CD4-positive, CD25-positive, alpha-beta regulatory T cell (primary cell): ENCODE measurements around the gene ASIC4. TPM values are rescaled to one million over a fixed set of nuclear protein-coding genes. Genes with fewer than 3 reads are reported as not detected.

Experiments used
- ATAC-seq, 2 donors: fragments of 150-1000 bp; cut with Tn5 transposase; one replicate each; pipeline ENCODE4 v1.10.0; 2021; ENCODE audit warnings: low read depth in 2 of 2, moderate number of reproducible peaks in 2 of 2, moderate library complexity in 1 of 2
- DNase-seq, 3 donors: peaks; one replicate each; pipeline versions ENCODE4 v3.0.0 to v3.0.0-alpha.2; 2012 to 2022; ENCODE audit warnings: mixed read lengths in 1 of 3
- H3K27ac ChIP-seq: one replicate; pipeline ENCODE4 v1.7.0; 2013; ENCODE audit warnings: mild to moderate bottlenecking, low read length; ENCODE audit not compliant: insufficient read depth, poor library complexity, severe bottlenecking
- H3K27me3 ChIP-seq: one replicate; pipeline ENCODE4 v1.7.0; 2013; ENCODE audit warnings: low read length; ENCODE audit not compliant: control insufficient read depth, insufficient read depth
- H3K36me3 ChIP-seq: one replicate; pipeline ENCODE4 v1.7.0; 2013; ENCODE audit warnings: mild to moderate bottlenecking, low read length, moderate library complexity; ENCODE audit not compliant: control insufficient read depth, insufficient read depth
- H3K4me1 ChIP-seq: 2 replicates; pipeline ENCODE4 v1.7.0; 2013; ENCODE audit warnings: mild to moderate bottlenecking, low read length; ENCODE audit not compliant: insufficient read depth, control insufficient read depth, poor library complexity, severe bottlenecking
- H3K4me3 ChIP-seq: one replicate; pipeline ENCODE4 v1.7.0; 2013; ENCODE audit warnings: low read depth, mild to moderate bottlenecking, low read length, moderate library complexity
- H3K9me3 ChIP-seq, 2 experiments: 1 replicate in 1 of 2; 2 replicates in 1 of 2; pipeline ENCODE4 v1.7.0; 2013; ENCODE audit warnings: low read length in 2 of 2, mild to moderate bottlenecking in 1 of 2, moderate library complexity in 1 of 2; ENCODE audit not compliant: control insufficient read depth in 2 of 2
- H3K27ac Mint-ChIP-seq, 3 donors: one replicate each; pipeline ENCODE4 v1.8.0; 2020 to 2022; ENCODE audit warnings: mild to moderate bottlenecking in 3 of 3, mixed read lengths in 3 of 3, moderate library complexity in 2 of 3
- H3K27me3 Mint-ChIP-seq: one replicate; pipeline ENCODE4 v1.8.0; 2022; ENCODE audit warnings: mild to moderate bottlenecking, mixed read lengths
- H3K36me3 Mint-ChIP-seq: one replicate; pipeline ENCODE4 v1.8.0; 2020; ENCODE audit warnings: mixed read lengths
- H3K4me1 Mint-ChIP-seq, 4 donors: one replicate each; pipeline ENCODE4 v1.8.0; 2020 to 2022; ENCODE audit warnings: mixed read lengths in 4 of 4, mild to moderate bottlenecking in 1 of 4
- H3K4me3 Mint-ChIP-seq, 4 donors: one replicate each; pipeline ENCODE4 v1.8.0; 2020 to 2022; ENCODE audit warnings: mild to moderate bottlenecking in 4 of 4, mixed read lengths in 4 of 4, moderate library complexity in 3 of 4
- H3K9me3 Mint-ChIP-seq, 7 donors: one replicate each; pipeline ENCODE4 v1.8.0; 2020 to 2022; ENCODE audit warnings: mixed read lengths in 7 of 7, mild to moderate bottlenecking in 3 of 7, moderate library complexity in 2 of 7
- polyA plus RNA-seq, 4 donors: library from polyadenylated mRNA; unstranded; fragments of 300-500 nt; fragmentation: Illumina TruSeq; gene quantifications; one replicate each; pipeline ENCODE4 v1.2.3, GENCODE V29; 2021
- total RNA-seq: library from RNA; stranded (reverse); gene quantifications from one replicate; pipeline ENCODE4 v1.2.3, GENCODE V29; 2022

ASIC4 gene
- total and polyA plus RNA-seq, 5 donors from 2014 or later, result 0.12 TPM; not detected in 4

DNA sequence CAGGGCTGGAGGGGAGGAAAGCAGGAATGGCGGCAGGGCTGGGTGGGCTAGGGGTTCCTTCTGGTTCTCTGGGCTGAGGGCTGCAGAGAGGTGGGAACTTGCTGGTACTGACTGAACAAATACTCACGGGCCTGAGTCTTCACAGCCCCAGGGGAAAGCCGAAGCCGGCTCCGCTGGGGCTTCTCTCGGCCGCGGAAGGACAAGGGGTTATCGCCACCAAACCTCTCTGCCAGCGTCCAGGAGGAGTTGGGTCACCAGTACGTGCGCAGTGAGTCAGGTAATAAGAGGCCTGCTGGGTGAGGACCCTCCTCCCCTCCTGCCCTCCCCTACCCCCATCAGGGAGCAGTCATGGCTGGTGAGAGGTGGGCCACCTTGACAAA, 29.1 kb upstream of the ASIC4 start:
- H3K27ac Mint-ChIP-seq, result no peak overlapping the region
- no peak for DNase-seq
- H3K4me3 Mint-ChIP-seq, result peak overlapping the region in 3 of 4 donors; percentile 15 to 56 (median 38)
- H3K36me3 Mint-ChIP-seq, result no peaks in the 10 kb centered on the region
- peaks cover 59% of the 10 kb centered on the region for H3K27me3 Mint-ChIP-seq
- ATAC-seq, result no peak
- H3K4me1 ChIP-seq, result peaks cover 15% of the 10 kb centered on the region
- no peak overlapping the region for H3K27ac ChIP-seq
- H3K36me3 ChIP-seq, result no peaks in the 10 kb centered on the region
- no peaks in the 10 kb centered on the region for H3K9me3 Mint-ChIP-seq
- H3K27me3 ChIP-seq, result peaks cover 4% of the 10 kb centered on the region
- H3K4me3 ChIP-seq, result no peak overlapping the region
- peaks cover 0 to 8% (median 3%) of the 10 kb centered on the region in 4 donors for H3K4me1 Mint-ChIP-seq
- H3K9me3 ChIP-seq, result no peaks in the 10 kb centered on the region

DNA sequence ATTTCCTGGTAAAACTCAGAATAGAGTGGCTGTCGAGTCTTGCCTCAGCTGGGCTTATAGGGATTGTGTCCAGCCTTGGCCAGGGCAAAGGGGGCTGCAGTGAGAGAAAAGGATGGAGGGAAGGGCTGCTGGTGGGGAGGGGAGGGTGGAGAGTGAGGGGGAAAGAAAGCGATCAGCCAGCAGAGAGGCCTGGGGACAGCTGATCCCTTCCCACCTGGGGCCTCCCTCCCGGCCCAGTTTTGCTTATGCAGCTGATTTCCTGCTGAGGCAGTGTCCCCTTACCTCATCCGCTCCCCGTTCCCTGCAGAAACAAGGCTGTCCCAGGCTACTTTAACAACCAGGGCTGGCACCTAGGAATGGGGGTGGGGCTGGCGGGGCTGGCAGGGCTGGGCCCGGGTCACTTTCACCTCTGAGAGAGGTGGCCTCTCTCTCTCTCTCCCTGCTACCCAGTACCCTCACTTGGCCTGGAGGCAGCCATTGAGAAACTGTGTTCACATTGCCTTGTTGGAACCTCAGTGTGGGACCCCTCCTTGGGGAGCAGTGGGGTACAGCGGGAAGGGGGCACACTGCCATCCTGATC, 27.8 kb upstream of the ASIC4 start:
- H3K4me1 Mint-ChIP-seq, result peaks cover 0 to 8% (median 3%) of the 10 kb centered on the region in 4 donors
- no peak overlapping the region for H3K27ac ChIP-seq
- H3K27me3 Mint-ChIP-seq, result peaks cover 56% of the 10 kb centered on the region
- DNase-seq (no peak), ATAC-seq (no peak)
- no peaks in the 10 kb centered on the region for H3K9me3 Mint-ChIP-seq
- H3K36me3 Mint-ChIP-seq, result no peaks in the 10 kb centered on the region
- H3K4me3 Mint-ChIP-seq, result no peak overlapping the region
- no peak overlapping the region for H3K27ac Mint-ChIP-seq
- peaks cover 15% of the 10 kb centered on the region for H3K4me1 ChIP-seq
- H3K36me3 ChIP-seq, result no peaks in the 10 kb centered on the region
- no peaks in the 10 kb centered on the region for H3K9me3 ChIP-seq
- no peak overlapping the region for H3K4me3 ChIP-seq
- peaks cover 4% of the 10 kb centered on the region for H3K27me3 ChIP-seq

DNA sequence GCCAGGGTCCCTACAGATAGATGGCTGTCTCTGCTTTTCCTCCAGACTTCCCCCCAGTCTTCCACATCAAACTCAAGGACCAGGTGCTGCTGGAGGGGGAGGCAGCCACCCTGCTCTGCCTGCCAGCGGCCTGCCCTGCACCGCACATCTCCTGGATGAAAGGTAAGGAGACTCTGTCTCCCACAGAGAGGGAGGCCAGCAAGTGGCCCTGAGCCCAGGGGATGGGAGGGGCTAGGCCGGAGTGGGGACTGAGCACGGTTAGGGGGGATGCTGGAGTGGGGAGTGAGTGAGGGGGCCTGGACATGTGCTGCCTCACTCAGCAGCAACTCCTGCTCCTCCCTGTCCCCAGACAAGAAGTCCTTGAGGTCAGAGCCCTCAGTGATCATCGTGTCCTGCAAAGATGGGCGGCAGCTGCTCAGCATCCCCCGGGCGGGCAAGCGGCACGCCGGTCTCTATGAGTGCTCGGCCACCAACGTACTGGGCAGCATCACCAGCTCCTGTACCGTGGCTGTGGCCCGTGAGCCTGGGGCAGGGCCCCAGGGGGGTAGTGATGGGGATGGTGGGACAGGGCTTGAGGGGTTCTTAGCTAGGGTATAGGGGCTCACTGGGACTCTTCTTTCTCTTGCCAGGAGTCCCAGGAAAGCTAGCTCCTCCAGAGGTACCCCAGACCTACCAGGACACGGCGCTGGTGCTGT, 26.0 kb upstream of the ASIC4 start:
- H3K36me3 Mint-ChIP-seq, result no peaks in the 10 kb centered on the region
- H3K27me3 ChIP-seq, result peaks cover 4% of the 10 kb centered on the region
- H3K27ac Mint-ChIP-seq, result no peak overlapping the region
- H3K4me1 ChIP-seq, result peaks cover 15% of the 10 kb centered on the region
- no peak overlapping the region for H3K4me3 Mint-ChIP-seq
- no peak for DNase-seq
- no peak for ATAC-seq
- H3K4me1 Mint-ChIP-seq, result peaks cover 0 to 5% (median 3%) of the 10 kb centered on the region in 4 donors
- H3K9me3 ChIP-seq, result no peaks in the 10 kb centered on the region
- H3K27me3 Mint-ChIP-seq, result peaks cover 48% of the 10 kb centered on the region
- peaks cover 0 to 1% (median 0%) of the 10 kb centered on the region in 7 donors for H3K9me3 Mint-ChIP-seq
- H3K4me3 ChIP-seq, result no peak overlapping the region
- H3K27ac ChIP-seq, result no peak overlapping the region
- no peaks in the 10 kb centered on the region for H3K36me3 ChIP-seq

DNA sequence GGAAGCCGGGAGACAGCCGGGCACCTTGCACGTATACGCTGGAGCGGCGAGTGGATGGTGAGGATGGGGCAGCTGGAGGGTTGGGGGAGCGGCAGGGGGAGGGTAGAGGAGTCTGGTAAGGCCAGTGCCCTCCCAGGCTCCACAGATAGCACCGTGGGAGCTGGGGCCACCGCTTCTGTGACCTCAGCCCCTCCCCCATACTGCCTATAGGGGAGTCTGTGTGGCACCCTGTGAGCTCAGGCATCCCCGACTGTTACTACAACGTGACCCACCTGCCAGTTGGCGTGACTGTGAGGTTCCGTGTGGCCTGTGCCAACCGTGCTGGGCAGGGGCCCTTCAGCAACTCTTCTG, 25.5 kb upstream of the ASIC4 start:
- no peak overlapping the region for H3K4me3 Mint-ChIP-seq
- Histone ChIP-seq H3K27me3 (peaks cover 7% of the 10 kb centered on the region), H3K27ac (no peak overlapping the region)

DNA sequence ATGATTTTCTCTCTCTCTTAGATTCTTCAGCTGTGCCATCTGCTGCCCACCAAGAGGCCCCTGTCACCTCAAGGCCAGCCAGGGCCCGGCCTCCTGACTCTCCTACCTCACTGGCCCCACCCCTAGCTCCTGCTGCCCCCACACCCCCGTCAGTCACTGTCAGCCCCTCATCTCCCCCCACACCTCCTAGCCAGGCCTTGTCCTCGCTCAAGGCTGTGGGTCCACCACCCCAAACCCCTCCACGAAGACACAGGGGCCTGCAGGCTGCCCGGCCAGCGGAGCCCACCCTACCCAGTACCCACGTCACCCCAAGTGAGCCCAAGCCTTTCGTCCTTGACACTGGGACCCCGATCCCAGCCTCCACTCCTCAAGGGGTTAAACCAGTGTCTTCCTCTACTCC, 25.0 kb upstream of the ASIC4 start:
- Histone ChIP-seq H3K27me3 (peaks cover 7% of the 10 kb centered on the region), H3K9me3 (no peaks in the 10 kb centered on the region), H3K4me3 (no peak overlapping the region), H3K27ac (no peak overlapping the region), H3K4me1 (peaks cover 5% of the 10 kb centered on the region), H3K36me3 (no peaks in the 10 kb centered on the region)
- DNase-seq, result no peak
- ATAC-seq, result no peak
- Mint-ChIP-seq H3K9me3 (peaks cover 0 to 1% (median 0%) of the 10 kb centered on the region in 7 donors), H3K4me3 (peak overlapping the region in 1 of 4 donors; percentile 47), H3K27ac (no peak overlapping the region), H3K27me3 (peaks cover 50% of the 10 kb centered on the region), H3K4me1 (peaks cover 0 to 3% (median under 1%) of the 10 kb centered on the region in 4 donors), H3K36me3 (no peaks in the 10 kb centered on the region)

More for the DNA sequence above, 25.5 kb upstream of the ASIC4 start:
- Histone ChIP-seq H3K9me3 (no peaks in the 10 kb centered on the region), H3K4me3 (no peak overlapping the region), H3K36me3 (no peaks in the 10 kb centered on the region), H3K4me1 (peaks cover 10% of the 10 kb centered on the region)
- peaks cover 50% of the 10 kb centered on the region for H3K27me3 Mint-ChIP-seq
- no peak for ATAC-seq
- no peak overlapping the region for H3K27ac Mint-ChIP-seq
- peaks cover 0 to 1% (median 0%) of the 10 kb centered on the region in 7 donors for H3K9me3 Mint-ChIP-seq
- no peak for DNase-seq
- H3K36me3 Mint-ChIP-seq, result no peaks in the 10 kb centered on the region
- H3K4me1 Mint-ChIP-seq, result peaks cover 0 to 5% (median 2%) of the 10 kb centered on the region in 4 donors

DNA sequence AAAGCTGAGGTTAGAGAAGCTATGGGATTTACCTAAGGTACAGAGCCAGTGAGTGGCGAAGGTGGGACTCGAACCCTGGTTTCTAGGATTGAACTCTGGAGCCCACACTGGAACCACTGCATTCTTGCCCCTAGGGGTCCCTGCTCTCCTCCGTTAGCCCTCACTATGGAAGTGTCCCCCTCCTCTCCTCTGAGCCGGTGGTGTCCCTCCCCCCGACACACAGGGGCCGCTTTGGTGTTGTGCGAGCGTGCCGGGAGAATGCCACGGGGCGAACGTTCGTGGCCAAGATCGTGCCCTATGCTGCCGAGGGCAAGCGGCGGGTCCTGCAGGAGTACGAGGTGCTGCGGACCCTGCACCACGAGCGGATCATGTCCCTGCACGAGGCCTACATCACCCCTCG, 24.1 kb upstream of the ASIC4 start:
- no peak overlapping the region for H3K27ac Mint-ChIP-seq
- peaks cover 0 to 1% (median 0%) of the 10 kb centered on the region in 7 donors for H3K9me3 Mint-ChIP-seq
- H3K36me3 Mint-ChIP-seq, result no peaks in the 10 kb centered on the region
- Histone ChIP-seq H3K4me3 (no peak overlapping the region), H3K27me3 (peaks cover 12% of the 10 kb centered on the region), H3K27ac (no peak overlapping the region), H3K4me1 (no peaks in the 10 kb centered on the region), H3K9me3 (no peaks in the 10 kb centered on the region), H3K36me3 (no peaks in the 10 kb centered on the region)
- ATAC-seq (no peak), DNase-seq (no peak)
- peaks cover 54% of the 10 kb centered on the region for H3K27me3 Mint-ChIP-seq
- peaks cover 0 to 3% (median under 1%) of the 10 kb centered on the region in 4 donors for H3K4me1 Mint-ChIP-seq
- H3K4me3 Mint-ChIP-seq, result no peak overlapping the region

DNA sequence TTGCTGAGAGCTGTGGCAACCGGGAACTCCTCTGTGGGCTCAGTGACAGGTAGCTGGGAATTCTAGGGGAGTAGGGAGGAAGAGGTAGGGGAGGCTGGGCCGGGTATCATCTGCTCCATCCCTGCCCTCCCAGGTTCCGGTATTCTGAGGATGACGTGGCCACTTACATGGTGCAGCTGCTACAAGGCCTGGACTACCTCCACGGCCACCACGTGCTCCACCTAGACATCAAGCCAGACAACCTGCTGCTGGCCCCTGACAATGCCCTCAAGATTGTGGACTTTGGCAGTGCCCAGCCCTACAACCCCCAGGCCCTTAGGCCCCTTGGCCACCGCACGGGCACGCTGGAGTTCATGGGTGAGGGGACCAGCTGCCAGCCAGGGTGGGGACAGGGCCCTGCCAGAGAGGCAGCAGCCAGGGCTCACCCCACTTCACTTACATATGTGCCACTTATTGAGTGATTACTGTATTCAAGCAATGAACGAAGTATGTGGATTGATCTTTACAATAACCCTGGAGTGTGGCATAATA, 23.6 kb upstream of the ASIC4 start:
- Histone ChIP-seq H3K9me3 (no peaks in the 10 kb centered on the region), H3K27me3 (peaks cover 13% of the 10 kb centered on the region), H3K4me1 (peaks cover 3% of the 10 kb centered on the region), H3K27ac (no peak overlapping the region), H3K4me3 (no peak overlapping the region), H3K36me3 (no peaks in the 10 kb centered on the region)
- no peaks in the 10 kb centered on the region for H3K36me3 Mint-ChIP-seq
- H3K9me3 Mint-ChIP-seq, result peaks cover 0 to 1% (median 0%) of the 10 kb centered on the region in 7 donors
- DNase-seq (no peak), ATAC-seq (no peak)
- peaks cover 54% of the 10 kb centered on the region for H3K27me3 Mint-ChIP-seq
- H3K4me1 Mint-ChIP-seq, result peaks cover 0 to 4% (median 1%) of the 10 kb centered on the region in 4 donors
- H3K4me3 Mint-ChIP-seq, result no peak overlapping the region
- no peak overlapping the region for H3K27ac Mint-ChIP-seq
